Prostate gland (tissue), 2 donors: Measurements from ENCODE around the gene TSC22D1. TPM values are rescaled to one million over a fixed set of nuclear protein-coding genes. Genes with fewer than 3 reads are reported as not detected.
"Not testable (repeated sequence)": the region's sequence is repeated elsewhere in the genome, so short reads cannot be mapped to it uniquely, and the experiment has no call there.

Source experiments
- DNase-seq: peaks from one replicate; pipeline ENCODE4 v3.0.0-alpha.2; 2019; ENCODE audit warnings: low spot score
- H3K27ac ChIP-seq, 2 donors: fragments of 200-600 bp; sonication (generic); 2 replicates each; pipeline ENCODE4 v1.5.1; 2017 to 2019
- H3K27me3 ChIP-seq: fragments of 200-600 bp; sonication (generic); replicated peaks from 2 replicates; pipeline ENCODE4 v1.5.1; 2019; ENCODE audit not compliant: insufficient read depth
- H3K36me3 ChIP-seq, 2 donors: fragments of 200-600 bp; sonication (generic); 1 replicate in 1 of 2; 2 replicates in 1 of 2; pipeline versions ENCODE4 v1.5.1 to v1.8.1; 2017 to 2019
- H3K4me1 ChIP-seq: fragments of 200-600 bp; sonication (generic); replicated peaks from 2 replicates; pipeline ENCODE4 v1.5.1; 2019
- H3K4me3 ChIP-seq, 2 donors: fragments of 200-600 bp; sonication (generic); 2 replicates each; pipeline ENCODE4 v1.5.1; 2017 to 2019
- H3K9me3 ChIP-seq: fragments of 200-600 bp; sonication (generic); 2 replicates; pipeline ENCODE4 v1.5.1; 2017
- POLR2A ChIP-seq: fragments of 450-650 bp; IDR thresholded peaks from one replicate; pipeline ENCODE4 v1.6.1; 2016; ENCODE audit warnings: antibody characterized with exemption, mild to moderate bottlenecking
- POLR2AphosphoS5 ChIP-seq: sonication (generic); formaldehyde crosslinking; IDR thresholded peaks from one replicate; pipeline ENCODE4 v1.6.1; 2017; ENCODE audit warnings: antibody characterized with exemption
- WGBS: methylation state at CpG from one replicate; pipeline ENCODE4 v1.1.5; 2018; 5-methylcytosine and 5-hydroxymethylcytosine counted together
- intact Hi-C: fragments of 100-400 bp; cut with DNase I; formaldehyde crosslinking; loops from one replicate; pipeline ENCODE4 v1.14.2; 2022
- total RNA-seq, 2 donors: library from RNA; depleted of rRNA; stranded (reverse); fragments of >200 nt; gene quantifications; one replicate each; pipeline ENCODE4 v1.1.0, GENCODE V29; 2016
- TF ChIP-seq, protein P1 (sequence below), 4 experiments: fragments of 200-600 bp in 2 of 4; fragments of 450-650 bp in 2 of 4; sonication (generic) in 2 of 4; IDR thresholded peaks; 1 replicate in 3 of 4; 2 replicates in 1 of 4; pipeline ENCODE4 v1.5.1; 2016 to 2019; ENCODE audit warnings: antibody characterized with exemption in 4 of 4, mild to moderate bottlenecking in 2 of 4, moderate library complexity in 2 of 4

The TSC22D1 gene
- total RNA-seq, 2 donors from 2014 or later, result 185 to 237 TPM

DNA sequence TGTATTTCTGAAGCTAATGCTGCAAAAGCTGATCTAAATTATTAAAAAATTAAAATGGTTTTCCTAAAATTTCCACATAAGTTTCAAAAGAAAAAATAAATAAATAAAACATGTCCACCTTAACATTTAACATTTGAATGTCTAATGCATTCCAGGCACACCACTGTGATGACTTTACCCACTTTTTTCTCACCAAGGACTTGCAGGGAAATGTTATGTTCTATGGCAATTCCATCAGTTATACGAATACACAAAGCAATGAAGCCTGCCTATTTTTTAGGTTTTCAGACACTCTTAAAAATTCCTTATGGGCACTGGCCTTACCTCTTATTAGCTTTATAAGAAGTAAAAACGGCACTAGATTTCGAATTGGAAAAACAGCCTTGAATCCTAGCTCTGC, 10.2 kb downstream of the TSC22D1 start:
- no peaks in the 10 kb centered on the region for H3K36me3 ChIP-seq
- intact Hi-C loops, result no loop called here
- DNase-seq, result no peak
- WGBS, result 88% methylated on average over 3 of the region's 3 CpGs
- H3K27me3 ChIP-seq, result no peaks in the 10 kb centered on the region
- no peaks in the 10 kb centered on the region for H3K9me3 ChIP-seq
- no peak overlapping the region for H3K4me3 ChIP-seq
- TF ChIP-seq POLR2A (no peak), POLR2AphosphoS5 (no peak)
- TF ChIP-seq, protein P1, sequence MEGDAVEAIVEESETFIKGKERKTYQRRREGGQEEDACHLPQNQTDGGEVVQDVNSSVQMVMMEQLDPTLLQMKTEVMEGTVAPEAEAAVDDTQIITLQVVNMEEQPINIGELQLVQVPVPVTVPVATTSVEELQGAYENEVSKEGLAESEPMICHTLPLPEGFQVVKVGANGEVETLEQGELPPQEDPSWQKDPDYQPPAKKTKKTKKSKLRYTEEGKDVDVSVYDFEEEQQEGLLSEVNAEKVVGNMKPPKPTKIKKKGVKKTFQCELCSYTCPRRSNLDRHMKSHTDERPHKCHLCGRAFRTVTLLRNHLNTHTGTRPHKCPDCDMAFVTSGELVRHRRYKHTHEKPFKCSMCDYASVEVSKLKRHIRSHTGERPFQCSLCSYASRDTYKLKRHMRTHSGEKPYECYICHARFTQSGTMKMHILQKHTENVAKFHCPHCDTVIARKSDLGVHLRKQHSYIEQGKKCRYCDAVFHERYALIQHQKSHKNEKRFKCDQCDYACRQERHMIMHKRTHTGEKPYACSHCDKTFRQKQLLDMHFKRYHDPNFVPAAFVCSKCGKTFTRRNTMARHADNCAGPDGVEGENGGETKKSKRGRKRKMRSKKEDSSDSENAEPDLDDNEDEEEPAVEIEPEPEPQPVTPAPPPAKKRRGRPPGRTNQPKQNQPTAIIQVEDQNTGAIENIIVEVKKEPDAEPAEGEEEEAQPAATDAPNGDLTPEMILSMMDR (IDR thresholded peaks at IDR 0.05), result no peak
- no peaks in the 10 kb centered on the region for H3K4me1 ChIP-seq
- no peak overlapping the region for H3K27ac ChIP-seq

DNA sequence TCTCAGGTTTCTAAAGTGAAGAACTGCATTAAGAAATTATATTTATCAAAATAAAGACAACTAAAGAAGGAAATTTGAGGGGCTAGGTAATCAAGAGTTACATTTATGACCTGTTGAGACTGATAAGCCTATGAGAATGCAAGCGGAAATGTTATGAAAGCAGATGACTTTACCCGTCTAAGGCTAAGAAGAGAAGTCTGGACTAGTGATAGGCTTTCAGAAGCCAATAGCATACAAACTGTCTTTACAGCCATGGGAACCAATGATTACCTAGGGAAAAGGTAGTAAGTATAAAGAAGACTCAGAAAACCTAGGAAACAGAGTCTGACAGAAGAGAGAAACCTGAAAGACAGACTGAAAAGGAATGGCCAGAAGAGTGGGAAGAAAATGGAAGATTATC, 11.2 kb downstream of the TSC22D1 start:
- TF ChIP-seq, protein P1 (IDR thresholded peaks at IDR 0.05), result no peak
- TF ChIP-seq POLR2AphosphoS5 (no peak), POLR2A (no peak)
- no peak overlapping the region for H3K27ac ChIP-seq
- DNase-seq, result no peak
- WGBS, result 95% methylated on average over 2 of the region's 2 CpGs
- no peaks in the 10 kb centered on the region for H3K36me3 ChIP-seq
- H3K4me3 ChIP-seq, result no peak overlapping the region
- no peaks in the 10 kb centered on the region for H3K4me1 ChIP-seq
- no peaks in the 10 kb centered on the region for H3K9me3 ChIP-seq
- intact Hi-C loops, result no loop called here
- H3K27me3 ChIP-seq, result no peaks in the 10 kb centered on the region

DNA sequence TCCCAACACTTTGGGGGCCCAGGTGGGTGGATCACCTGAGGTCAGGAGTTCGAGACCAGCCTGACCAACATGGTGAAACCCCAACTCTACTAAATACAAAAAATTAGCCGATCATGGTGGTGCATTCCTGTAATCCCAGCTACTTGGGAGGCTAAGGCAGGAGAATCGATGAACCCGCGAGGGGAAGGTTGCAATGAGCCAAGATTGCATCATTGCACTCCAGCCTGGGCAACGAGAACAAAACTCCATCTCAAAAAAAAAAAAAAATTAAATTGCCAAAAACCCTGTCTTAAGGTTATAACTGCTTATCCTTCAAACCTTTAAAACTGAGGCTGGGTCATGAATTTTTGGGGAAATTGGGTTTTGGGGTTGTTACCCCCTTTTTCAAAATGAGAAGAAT, 13.3 kb downstream of the TSC22D1 start:
- H3K36me3 ChIP-seq, H3K4me1 ChIP-seq, intact Hi-C loops, H3K4me3 ChIP-seq, H3K27ac ChIP-seq, H3K27me3 ChIP-seq, DNase-seq, H3K9me3 ChIP-seq: not testable (repeated sequence)
- WGBS, result 95% methylated on average over 6 of the region's 6 CpGs

DNA sequence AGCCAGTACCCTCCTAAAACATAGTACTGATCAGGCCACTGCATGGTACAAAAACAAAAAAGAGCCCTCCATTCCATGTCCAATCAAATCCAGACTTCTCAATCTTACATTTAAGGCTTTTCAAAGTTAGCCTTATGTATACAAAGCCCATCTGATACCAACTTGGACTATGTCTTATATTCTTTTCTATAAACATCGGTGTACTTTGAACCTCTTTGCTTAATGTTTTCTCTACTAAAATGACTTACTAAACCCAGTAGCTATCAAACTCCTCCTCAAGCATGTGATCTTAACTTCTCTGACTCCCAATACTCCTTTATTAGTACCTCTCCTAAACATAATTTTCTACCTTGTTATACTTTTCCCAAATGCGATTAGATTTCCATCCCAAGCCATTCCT, 14.8 kb downstream of the TSC22D1 start:
- WGBS, result 90% methylated on average over 2 of the region's 2 CpGs
- H3K36me3 ChIP-seq, result no peaks in the 10 kb centered on the region
- no peak for DNase-seq
- no peaks in the 10 kb centered on the region for H3K9me3 ChIP-seq
- intact Hi-C loops, result no loop called here
- H3K4me1 ChIP-seq, result no peaks in the 10 kb centered on the region
- TF ChIP-seq POLR2AphosphoS5 (no peak), POLR2A (no peak)
- TF ChIP-seq, protein P1 (IDR thresholded peaks at IDR 0.05), result no peak
- no peak overlapping the region for H3K4me3 ChIP-seq
- no peak overlapping the region for H3K27ac ChIP-seq
- no peaks in the 10 kb centered on the region for H3K27me3 ChIP-seq

DNA sequence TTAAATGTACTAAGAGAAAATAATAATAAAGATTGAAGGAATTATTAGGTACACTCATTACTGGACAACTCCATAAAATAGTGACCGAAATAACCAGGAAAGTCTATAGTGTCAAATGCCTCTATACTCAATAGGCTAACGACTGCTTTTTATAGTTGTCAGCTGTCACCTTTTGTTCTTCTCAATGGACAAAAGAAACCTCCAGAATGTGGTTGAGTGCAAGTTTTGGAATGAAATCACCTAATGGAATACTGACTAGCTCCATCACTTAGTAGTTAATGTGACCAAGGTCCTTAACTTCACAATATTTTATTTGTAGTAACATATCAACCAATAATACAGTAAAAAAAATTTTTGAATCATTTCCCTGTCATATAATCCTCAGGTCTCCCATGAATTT, 18.1 kb downstream of the TSC22D1 start:
- no peaks in the 10 kb centered on the region for H3K36me3 ChIP-seq
- H3K27me3 ChIP-seq, result no peaks in the 10 kb centered on the region
- TF ChIP-seq POLR2A (no peak), POLR2AphosphoS5 (no peak)
- TF ChIP-seq, protein P1 (IDR thresholded peaks at IDR 0.05), result no peak
- no peak for DNase-seq
- no peaks in the 10 kb centered on the region for H3K9me3 ChIP-seq
- H3K27ac ChIP-seq, result no peak overlapping the region
- intact Hi-C loops, result no loop called here
- H3K4me3 ChIP-seq, result no peak overlapping the region
- no peaks in the 10 kb centered on the region for H3K4me1 ChIP-seq
- WGBS, result 50% methylated on average over 2 of the region's 2 CpGs
